ENCODE data around the gene COQ9. TPM values are rescaled to one million over a fixed set of nuclear protein-coding genes. Genes with fewer than 3 reads are reported as not detected.

COQ9 gene
- total RNA-seq, 1 experiment from 2014 or later: 67.4 TPM

- intact Hi-C loops (cut with micrococcal nuclease): no loop called here
- no peaks in the 10 kb centered on the region for H3K9me3 ChIP-seq (ENCODE audit: low read length)
- CTCF ChIA-PET: no interaction called here
- no peaks in the 10 kb centered on the region for H4K20me1 ChIP-seq (ENCODE audit: low read length)
- H2AFZ ChIP-seq (ENCODE audit: low read length): no peak overlapping the region
- H3K36me3 ChIP-seq (ENCODE audit: low read depth, low read length): peaks cover 28% of the 10 kb centered on the region; the same call in 1 of the 2 replicates
- TF ChIP-seq EZH2phosphoT487 (IDR thresholded peaks at IDR 0.05; ENCODE audit: borderline replicate concordance, low read length) (no peak), EZH2 (IDR thresholded peaks at IDR 0.05; ENCODE audit: low read length, unreplicated experiment) (no peak), CTCF (conservative IDR thresholded peaks at IDR 0.05; ENCODE audit: low read depth, low read length) (no peak)
- H3K79me2 ChIP-seq (ENCODE audit: low read length): no peaks in the 10 kb centered on the region
- H3K4me3 ChIP-seq (ENCODE audit: low read length): no peak overlapping the region
- H3K27ac ChIP-seq (ENCODE audit: low read length): no peak overlapping the region
- H3K4me1 ChIP-seq (ENCODE audit: insufficient read depth, low read length): no peaks in the 10 kb centered on the region
- no TSS peak for BruUV-seq (replicated peaks)
- H3K9ac ChIP-seq (ENCODE audit: low read length): no peak overlapping the region
- no peak overlapping the region for H3K4me2 ChIP-seq (ENCODE audit: low read length)
- H3K27me3 ChIP-seq (ENCODE audit: low read length): no peaks in the 10 kb centered on the region
- no peak for DNase-seq
- POLR2A ChIA-PET (ENCODE audit: unreplicated experiment): no interaction called here
- no peaks in the 10 kb centered on the region for H3K9me2 ChIP-seq (replicated peaks; ENCODE audit: low read length)
- H3F3A ChIP-seq (ENCODE audit: low read length, unreplicated experiment): no peaks in the 10 kb centered on the region
- no peak for ATAC-seq
These were observed 26.0 kb downstream of the COQ9 start for GRCh38 chr16:57473176-57473840.

GRCh38 chr16:57473906-57474305, 26.6 kb downstream of the COQ9 start:
- no peak overlapping the region for H3K27ac ChIP-seq (ENCODE audit: low read length)
- ATAC-seq: no peak
- H3K4me1 ChIP-seq (ENCODE audit: insufficient read depth, low read length): no peaks in the 10 kb centered on the region
- no peaks in the 10 kb centered on the region for H4K20me1 ChIP-seq (ENCODE audit: low read length)
- no TSS peak for BruUV-seq (replicated peaks)
- H3K4me2 ChIP-seq (ENCODE audit: low read length): no peak overlapping the region
- no peaks in the 10 kb centered on the region for H3K9me2 ChIP-seq (replicated peaks; ENCODE audit: low read length)
- ChIA-PET CTCF (no interaction called here), POLR2A (ENCODE audit: unreplicated experiment) (no interaction called here)
- H3K9me3 ChIP-seq (ENCODE audit: low read length): no peaks in the 10 kb centered on the region
- H3K79me2 ChIP-seq (ENCODE audit: low read length): no peaks in the 10 kb centered on the region
- no peak overlapping the region for H3K9ac ChIP-seq (ENCODE audit: low read length)
- DNase-seq: no peak
- no peak overlapping the region for H2AFZ ChIP-seq (ENCODE audit: low read length)
- no peak for TF ChIP-seq CTCF (conservative IDR thresholded peaks at IDR 0.05; ENCODE audit: low read depth, low read length)
- no peak for TF ChIP-seq EZH2 (IDR thresholded peaks at IDR 0.05; ENCODE audit: low read length, unreplicated experiment)
- TF ChIP-seq EZH2phosphoT487 (IDR thresholded peaks at IDR 0.05; ENCODE audit: borderline replicate concordance, low read length): no peak
- no peaks in the 10 kb centered on the region for H3K27me3 ChIP-seq (ENCODE audit: low read length)
- intact Hi-C loops (cut with micrococcal nuclease): no loop called here
- peaks cover 23% of the 10 kb centered on the region; the same call in 1 of the 2 replicates for H3K36me3 ChIP-seq (ENCODE audit: low read depth, low read length)
- H3F3A ChIP-seq (ENCODE audit: low read length, unreplicated experiment): no peaks in the 10 kb centered on the region
- no peak overlapping the region for H3K4me3 ChIP-seq (ENCODE audit: low read length)
